Measurements from ENCODE around the gene COL11A1.

GRCh38 chr1:103144681-103145080 lies 36.4 kb upstream of the COL11A1 start:
- TF ChIP-seq POLR2A (IDR thresholded peaks at IDR 0.05) (no peak), CTCF (IDR thresholded peaks at IDR 0.05) (no peak)

Data from body of pancreas (tissue), 4 donors.